GM12878 (cell line): ENCODE data around the gene PAK5. TPM values are rescaled to one million over a fixed set of nuclear protein-coding genes. Genes with fewer than 3 reads are reported as not detected.

Source experiments
- ATAC-seq: fragments of 200-7000 bp; cut with Tn5 transposase; 3 replicates; pipeline ENCODE4 v1.9.1; 2020; ENCODE audit warnings: mild to moderate bottlenecking, moderate library complexity
- BruUV-seq: library from RNA; stranded (reverse); fragments of 400-500 nt; replicated peaks from 2 replicates; lab custom pipeline; 2021; lab: Mats Ljungman, UMichigan
- CTCF ChIA-PET: fragments of 300-600 bp; sonication (Branson Sonifier 250); formaldehyde crosslinking; extraction: SDS; loops from one replicate; lab custom pipeline; 2021; ENCODE audit warnings: inconsistent platforms; lab: Yijun Ruan, JAX
- POLR2A ChIA-PET: fragments of 350-600 bp; formaldehyde crosslinking; extraction: SDS; loops from one replicate; lab custom pipeline; 2021; ENCODE audit warnings: inconsistent platforms; lab: Charles Lee
- RAD21 ChIA-PET: fragments of 300-600 bp; sonication (Branson Sonifier 250); formaldehyde crosslinking; loops from one replicate; lab custom pipeline; 2023; ENCODE audit warnings: antibody characterized with exemption; ENCODE audit not compliant: unreplicated experiment; lab: Charles Lee
- SMC1A ChIA-PET: fragments of 300-600 bp; sonication (Branson Sonifier 250); formaldehyde crosslinking; loops from one replicate; lab custom pipeline; 2023; ENCODE audit not compliant: unreplicated experiment, uncharacterized antibody; lab: Charles Lee
- DNase-seq: peaks from one replicate; pipeline ENCODE4 v3.0.0-alpha.2; 2011; ENCODE audit warnings: low read depth, low spot score
- FAIRE-seq: peaks from 3 replicates; lab custom pipeline; 2011; peaks lifted over from hg19 to GRCh38; lab: Jason Lieb, UNC
- H2AFZ ChIP-seq: 2 replicates; pipeline ENCODE4 v1.6.0; 2011; ENCODE audit warnings: low read depth, low read length, control low read depth; ENCODE audit not compliant: control insufficient read depth
- H3K27ac ChIP-seq: 2 replicates; pipeline ENCODE4 v1.5.1; 2011; ENCODE audit warnings: control low read depth; ENCODE audit not compliant: control insufficient read depth, insufficient read depth
- H3K27me3 ChIP-seq, 2 experiments: replicated peaks in 1 of 2; 2 replicates each; pipeline versions ENCODE4 v1.6.0 to v1.6.1; 2011; ENCODE audit warnings: low read length in 1 of 2; ENCODE audit not compliant: control insufficient read depth in 2 of 2, insufficient read depth in 2 of 2
- H3K36me3 ChIP-seq, 2 experiments: 2 replicates each; pipeline ENCODE4 v1.5.1; 2011; ENCODE audit warnings: low read length in 1 of 2; ENCODE audit not compliant: control insufficient read depth in 2 of 2, insufficient read depth in 2 of 2
- H3K4me1 ChIP-seq: 2 replicates; pipeline ENCODE4 v1.6.1; 2011; ENCODE audit warnings: mild to moderate bottlenecking, low read length, moderate library complexity, mixed read lengths; ENCODE audit not compliant: control insufficient read depth, insufficient read depth
- H3K4me2 ChIP-seq: 2 replicates; pipeline ENCODE4 v1.6.0; 2011; ENCODE audit warnings: control low read depth; ENCODE audit not compliant: control insufficient read depth, insufficient read depth
- H3K4me3 ChIP-seq: fragments of 200-600 bp; sonication (generic); 2 replicates; pipeline ENCODE4 v1.5.1; 2016
- H3K79me2 ChIP-seq: 2 replicates; pipeline ENCODE4 v1.6.0; 2011; ENCODE audit warnings: low read length; ENCODE audit not compliant: control insufficient read depth, insufficient read depth
- H3K9ac ChIP-seq: 2 replicates; pipeline ENCODE4 v1.8.0; 2011; ENCODE audit warnings: low read length, control low read depth, mixed read lengths; ENCODE audit not compliant: control insufficient read depth, insufficient read depth
- H3K9me3 ChIP-seq: replicated peaks from 3 replicates; pipeline ENCODE4 v1.5.1; 2011; ENCODE audit warnings: mild to moderate bottlenecking, low read length; ENCODE audit not compliant: control insufficient read depth, insufficient read depth
- H4K20me1 ChIP-seq: 2 replicates; pipeline ENCODE4 v1.6.0; 2011; ENCODE audit not compliant: control insufficient read depth, insufficient read depth
- E2F8 ChIP-seq: fragments of 450-650 bp; IDR thresholded peaks from 2 replicates; pipeline ENCODE4 v1.6.1; 2018; ENCODE audit warnings: mild to moderate bottlenecking, low read depth, moderate library complexity; ENCODE audit not compliant: partially characterized antibody
- FOXK2 ChIP-seq: fragments of 450-650 bp; IDR thresholded peaks from 2 replicates; pipeline ENCODE4 v1.6.1; 2017; ENCODE audit warnings: mild to moderate bottlenecking, moderate library complexity
- HDAC2 ChIP-seq: fragments of 200-600 bp; sonication (generic); IDR thresholded peaks from 2 replicates; pipeline ENCODE4 v1.6.1; 2017
- JUND ChIP-seq: IDR thresholded peaks from 2 replicates; pipeline ENCODE4 v1.6.1; 2012; ENCODE audit warnings: low read depth, mild to moderate bottlenecking, low read length, improper control_type of control experiment, moderate library complexity
- SREBF1 ChIP-seq: IDR thresholded peaks from 2 replicates; pipeline ENCODE4 v1.6.1; 2012; ENCODE audit warnings: mild to moderate bottlenecking, low read length
- USF2 ChIP-seq: IDR thresholded peaks from 2 replicates; pipeline ENCODE4 v1.6.1; 2011; ENCODE audit warnings: low read depth, low read length, improper control_type of control experiment, borderline replicate concordance
- ZNF217 ChIP-seq: fragments of 450-650 bp; IDR thresholded peaks from 2 replicates; pipeline ENCODE4 v1.6.1; 2017; ENCODE audit warnings: antibody characterized with exemption, mild to moderate bottlenecking
- WGBS: methylation state at CpG from one replicate; pipeline ENCODE4 v1.1.6; 2016; ENCODE audit warnings: low lambda C conversion rate; ENCODE audit not compliant: insufficient replicate concordance, insufficient coverage; ENCODE audit errors: missing lambda C conversion rate; 5-methylcytosine and 5-hydroxymethylcytosine counted together
- in situ Hi-C: fragments of 300-500 bp; cut with MboI; formaldehyde crosslinking; loops from 9 replicates; pipeline ENCODE4 v1.14.3; 2018; ENCODE audit warnings: mixed read lengths
- intact Hi-C: fragments of 100-400 bp; cut with micrococcal nuclease; formaldehyde crosslinking; loops from one replicate; pipeline ENCODE4 v1.14.2; 2022; ENCODE audit not compliant: unreplicated experiment
- polyA plus RNA-seq, 11 experiments: library from polyadenylated mRNA; depleted of rRNA in 4 of 11; unstranded in 6 of 11; stranded (reverse) in 5 of 11; fragments of >200 nt; fragmentation: Nextera tagmentation in 4 of 11; fragmentation: Illumina TruSeq in 1 of 11; extraction: Ambion mirVana in 4 of 11; extraction: Trizol in 1 of 11; gene quantifications; 1 replicate in 1 of 11; 2 replicates in 10 of 11; pipeline versions ENCODE4 v1.2.1 to v1.2.3, GENCODE V29; 2011 to 2016; ENCODE audit warnings: inconsistent platforms in 2 of 11, missing spikeins in 2 of 11, low read depth in 1 of 11
- total RNA-seq, 4 experiments: library from RNA; depleted of rRNA in 3 of 4; stranded (reverse); fragments of >200 nt in 3 of 4; fragmentation: Illumina TruSeq in 1 of 4; extraction: Trizol in 1 of 4; gene quantifications; 2 replicates each; pipeline versions ENCODE4 v1.2.1 to v1.2.3, GENCODE V29; 2013 to 2021

PAK5 gene
- total and polyA plus RNA-seq, 10 of the 15 experiments (the other 5 are each of a cell fraction or from before 2014, with no cell fraction given) = not detected

- TF ChIP-seq USF2 = no peak
- no peak for TF ChIP-seq HDAC2
- TF ChIP-seq JUND = no peak
- TF ChIP-seq, all 136 proteins: peak for 0
These were observed 80.1 kb downstream of the PAK5 start (continued) for GRCh38 chr20:9758752-9759151.

GRCh38 chr20:9756660-9757059 is 82.2 kb downstream of the PAK5 start:
- intact Hi-C loops = no loop called here
- Histone ChIP-seq H3K27me3 (no peaks in the 10 kb centered on the region), H3K27ac (no peak overlapping the region), H3K4me3 (no peak overlapping the region), H3K79me2 (no peaks in the 10 kb centered on the region), H3K4me1 (no peaks in the 10 kb centered on the region), H3K9ac (no peak overlapping the region), H3K9me3 (no peaks in the 10 kb centered on the region), H3K36me3 (no peaks in the 10 kb centered on the region), H2AFZ (no peak overlapping the region), H3K4me2 (no peak overlapping the region), H4K20me1 (no peaks in the 10 kb centered on the region)
- TF ChIP-seq FOXK2 = no peak
- TF ChIP-seq ZNF217 = no peak
- no peak for TF ChIP-seq E2F8
- no peak for TF ChIP-seq SREBF1
- no peak for FAIRE-seq
- POLR2A ChIA-PET = no interaction called here
- CTCF ChIA-PET = no interaction called here
- ATAC-seq = no peak
- SMC1A ChIA-PET = no interaction called here
- in situ Hi-C loops = no loop called here
- BruUV-seq = no TSS peak
- 41% methylated on average over 3 of the region's 3 CpGs for WGBS
- RAD21 ChIA-PET = no interaction called here
- no peak for DNase-seq
